ENCODE data around the gene GALNT18.

GALNT18 gene

DNA sequence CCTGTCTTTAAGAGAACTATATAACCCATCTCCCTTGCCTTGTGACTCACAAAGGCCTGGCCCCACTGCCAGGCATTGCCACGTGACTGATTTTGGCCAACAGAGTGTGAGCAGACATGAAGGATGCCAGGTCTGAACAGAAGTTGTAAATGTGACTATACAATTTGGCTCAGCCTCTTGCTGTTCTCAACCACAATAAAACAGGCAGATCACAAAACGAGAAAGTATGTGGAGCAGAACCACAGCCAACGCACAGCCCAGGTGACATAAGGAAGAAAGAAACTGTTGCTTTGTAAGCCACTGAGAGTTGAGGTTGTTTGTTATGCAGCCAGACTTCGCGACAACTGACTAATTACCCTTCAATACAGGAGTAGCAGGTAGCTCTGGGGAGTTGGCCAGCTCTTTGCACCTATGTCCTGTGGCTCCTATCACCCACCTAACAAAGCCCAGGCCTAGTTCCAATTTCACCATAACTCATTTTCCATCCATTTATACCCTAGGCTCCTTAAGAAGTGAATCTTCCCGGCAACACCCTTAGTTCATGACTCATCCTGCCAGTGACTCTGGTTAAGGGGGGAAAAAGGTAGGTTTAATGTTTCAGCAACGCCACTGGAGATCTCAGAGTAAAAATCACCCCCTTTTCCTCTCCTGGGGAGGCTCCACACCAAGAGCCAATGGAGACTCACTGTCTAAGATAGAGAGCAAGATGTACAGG, 53.7 kb downstream of the GALNT18 start:
- H2AFZ ChIP-seq (ENCODE audit: low read length, unreplicated experiment) = no peak overlapping the region
- H3K27me3 ChIP-seq (ENCODE audit: insufficient read depth, low read length) = peaks cover 17% of the 10 kb centered on the region; the same call in 1 of the 2 replicates
- no peaks in the 10 kb centered on the region for H3K79me2 ChIP-seq (ENCODE audit: control insufficient read depth, insufficient read depth, low read length, unreplicated experiment)
- no peaks in the 10 kb centered on the region for H3K36me3 ChIP-seq (ENCODE audit: insufficient read depth, low read length)
- no peak overlapping the region for H3K4me3 ChIP-seq (ENCODE audit: low read depth, low read length)
- H3K27ac ChIP-seq (ENCODE audit: low read depth, low read length) = no peak overlapping the region
- peaks cover 12% of the 10 kb centered on the region for H3K4me1 ChIP-seq (ENCODE audit: control insufficient read depth, insufficient read depth, low read length, unreplicated experiment)

DNA sequence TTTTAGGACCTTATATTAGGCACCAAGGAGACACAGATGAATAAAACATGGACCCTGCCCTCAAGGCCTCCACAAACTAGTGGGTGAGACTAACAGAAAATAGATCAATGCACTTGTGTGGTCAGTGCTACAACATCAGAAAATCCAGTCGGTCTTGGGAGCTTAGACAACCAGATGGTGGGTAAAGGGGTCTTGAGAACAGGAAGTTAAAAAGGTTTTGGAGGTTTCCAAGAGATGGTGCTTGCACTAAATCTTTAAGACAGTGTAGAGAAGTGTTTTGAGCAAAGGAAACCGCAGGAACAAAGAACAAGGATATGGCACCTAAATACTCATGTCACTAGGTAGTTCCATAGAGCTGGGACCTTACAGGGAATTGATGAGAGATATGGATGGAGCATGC, 56.2 kb downstream of the GALNT18 start:
- Histone ChIP-seq H3K79me2 (ENCODE audit: control insufficient read depth, insufficient read depth, low read length, unreplicated experiment) (no peaks in the 10 kb centered on the region), H3K27ac (ENCODE audit: low read depth, low read length) (no peak overlapping the region), H2AFZ (ENCODE audit: low read length, unreplicated experiment) (no peak overlapping the region), H3K4me1 (ENCODE audit: control insufficient read depth, insufficient read depth, low read length, unreplicated experiment) (peaks cover 12% of the 10 kb centered on the region), H3K27me3 (ENCODE audit: insufficient read depth, low read length) (peaks cover 17% of the 10 kb centered on the region; the same call in 1 of the 2 replicates), H3K4me3 (ENCODE audit: low read depth, low read length) (no peak overlapping the region), H3K36me3 (ENCODE audit: insufficient read depth, low read length) (no peaks in the 10 kb centered on the region)

DNA sequence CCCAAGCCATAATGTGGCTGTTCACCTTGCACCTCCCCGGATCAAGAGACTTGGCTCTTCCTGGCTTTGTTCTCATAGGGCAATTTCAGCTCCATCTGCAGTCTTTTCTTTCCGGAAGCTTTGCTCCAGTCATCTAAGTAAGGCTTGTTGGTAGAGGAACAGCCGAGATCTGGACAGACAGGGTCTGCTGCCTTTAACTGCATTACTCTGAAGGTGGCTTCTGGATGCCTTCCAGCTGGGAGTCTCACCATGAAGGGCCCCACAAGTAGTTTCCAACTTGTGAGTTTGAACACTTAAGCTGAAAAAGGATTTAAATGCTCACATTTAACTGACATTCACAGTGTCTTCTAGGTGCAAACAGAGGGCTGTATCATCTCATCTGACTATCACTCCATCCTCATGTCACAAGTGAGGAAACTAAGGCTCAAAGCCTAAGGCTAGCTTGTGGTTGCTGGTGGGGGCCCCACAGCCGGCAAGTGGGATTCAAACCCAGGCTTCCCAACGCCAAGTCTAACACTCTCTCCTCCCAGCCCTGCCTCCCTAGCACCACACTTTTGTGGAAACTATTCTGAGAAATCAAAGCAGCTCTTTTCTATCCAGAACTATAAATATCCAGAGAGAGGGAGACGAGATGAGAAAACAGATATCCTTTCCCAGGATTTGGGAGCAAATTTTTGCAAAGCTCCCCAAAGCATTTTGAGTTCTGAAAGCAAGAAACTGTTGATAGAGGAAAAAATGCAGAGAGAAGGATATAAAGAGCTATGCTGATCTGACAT, 58.4 kb downstream of the GALNT18 start:
- Histone ChIP-seq H3K27me3 (ENCODE audit: insufficient read depth, low read length) (peaks cover 17% of the 10 kb centered on the region; the same call in 1 of the 2 replicates), H2AFZ (ENCODE audit: low read length, unreplicated experiment) (no peak overlapping the region), H3K4me3 (ENCODE audit: low read depth, low read length) (no peak overlapping the region), H3K27ac (ENCODE audit: low read depth, low read length) (no peak overlapping the region), H3K4me1 (ENCODE audit: control insufficient read depth, insufficient read depth, low read length, unreplicated experiment) (peaks cover 2% of the 10 kb centered on the region), H3K36me3 (ENCODE audit: insufficient read depth, low read length) (no peaks in the 10 kb centered on the region), H3K79me2 (ENCODE audit: control insufficient read depth, insufficient read depth, low read length, unreplicated experiment) (no peaks in the 10 kb centered on the region)

GRCh38 chr11:11561991-11562390, 59.8 kb downstream of the GALNT18 start:
- H3K4me1 ChIP-seq (ENCODE audit: control insufficient read depth, insufficient read depth, low read length, unreplicated experiment) = no peaks in the 10 kb centered on the region
- no peaks in the 10 kb centered on the region for H3K36me3 ChIP-seq (ENCODE audit: insufficient read depth, low read length)
- H2AFZ ChIP-seq (ENCODE audit: low read length, unreplicated experiment) = no peak overlapping the region
- no peaks in the 10 kb centered on the region for H3K79me2 ChIP-seq (ENCODE audit: control insufficient read depth, insufficient read depth, low read length, unreplicated experiment)
- H3K27me3 ChIP-seq (ENCODE audit: insufficient read depth, low read length) = peaks cover 20% of the 10 kb centered on the region
- H3K27ac ChIP-seq (ENCODE audit: low read depth, low read length) = no peak overlapping the region
- H3K4me3 ChIP-seq (ENCODE audit: low read depth, low read length) = no peak overlapping the region

DNA sequence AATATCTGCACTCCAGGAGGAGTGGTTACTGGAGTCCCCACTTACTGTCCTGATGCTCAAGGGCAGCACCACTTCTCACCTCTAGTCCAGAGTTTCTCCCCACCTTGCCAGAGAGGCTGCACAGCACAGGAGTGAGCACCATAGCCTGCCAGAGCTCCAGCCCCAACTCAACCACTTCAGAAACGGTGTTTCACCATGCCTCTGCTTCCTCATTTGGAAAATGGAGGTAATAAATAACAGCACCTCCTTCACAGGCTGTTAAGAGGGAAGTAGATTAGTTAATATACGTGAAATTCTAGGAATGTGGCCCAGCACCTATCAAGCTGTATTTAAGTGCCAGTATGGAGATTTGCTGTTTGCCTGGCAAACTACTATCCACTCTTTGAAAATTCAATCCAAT, 63.0 kb downstream of the GALNT18 start:
- Histone ChIP-seq H3K4me1 (ENCODE audit: control insufficient read depth, insufficient read depth, low read length, unreplicated experiment) (no peaks in the 10 kb centered on the region), H3K27me3 (ENCODE audit: insufficient read depth, low read length) (peaks cover 31% of the 10 kb centered on the region), H3K36me3 (ENCODE audit: insufficient read depth, low read length) (no peaks in the 10 kb centered on the region), H2AFZ (ENCODE audit: low read length, unreplicated experiment) (no peak overlapping the region), H3K27ac (ENCODE audit: low read depth, low read length) (no peak overlapping the region), H3K79me2 (ENCODE audit: control insufficient read depth, insufficient read depth, low read length, unreplicated experiment) (no peaks in the 10 kb centered on the region), H3K4me3 (ENCODE audit: low read depth, low read length) (no peak overlapping the region)

GRCh38 chr11:11558396-11558795, 63.4 kb downstream of the GALNT18 start:
- no peak overlapping the region for H3K4me3 ChIP-seq (ENCODE audit: low read depth, low read length)
- H2AFZ ChIP-seq (ENCODE audit: low read length, unreplicated experiment) = no peak overlapping the region
- H3K4me1 ChIP-seq (ENCODE audit: control insufficient read depth, insufficient read depth, low read length, unreplicated experiment) = no peaks in the 10 kb centered on the region
- no peak overlapping the region for H3K27ac ChIP-seq (ENCODE audit: low read depth, low read length)
- H3K79me2 ChIP-seq (ENCODE audit: control insufficient read depth, insufficient read depth, low read length, unreplicated experiment) = no peaks in the 10 kb centered on the region
- peaks cover 27% of the 10 kb centered on the region for H3K27me3 ChIP-seq (ENCODE audit: insufficient read depth, low read length)
- no peaks in the 10 kb centered on the region for H3K36me3 ChIP-seq (ENCODE audit: insufficient read depth, low read length)

- Histone ChIP-seq H3K4me1 (ENCODE audit: control insufficient read depth, insufficient read depth, low read length, unreplicated experiment) (no peaks in the 10 kb centered on the region), H3K4me3 (ENCODE audit: low read depth, low read length) (no peak overlapping the region), H3K27me3 (ENCODE audit: insufficient read depth, low read length) (peaks cover 36% of the 10 kb centered on the region), H3K27ac (ENCODE audit: low read depth, low read length) (no peak overlapping the region), H3K79me2 (ENCODE audit: control insufficient read depth, insufficient read depth, low read length, unreplicated experiment) (no peaks in the 10 kb centered on the region), H2AFZ (ENCODE audit: low read length, unreplicated experiment) (no peak overlapping the region), H3K36me3 (ENCODE audit: insufficient read depth, low read length) (no peaks in the 10 kb centered on the region)
Observed at GRCh38 chr11:11555208-11555607, 66.6 kb downstream of the GALNT18 start.

- Histone ChIP-seq H3K4me1 (ENCODE audit: control insufficient read depth, insufficient read depth, low read length, unreplicated experiment) (no peaks in the 10 kb centered on the region), H3K27me3 (ENCODE audit: insufficient read depth, low read length) (peaks cover 36% of the 10 kb centered on the region), H3K4me3 (ENCODE audit: low read depth, low read length) (no peak overlapping the region), H3K27ac (ENCODE audit: low read depth, low read length) (no peak overlapping the region), H3K36me3 (ENCODE audit: insufficient read depth, low read length) (no peaks in the 10 kb centered on the region), H2AFZ (ENCODE audit: low read length, unreplicated experiment) (no peak overlapping the region), H3K79me2 (ENCODE audit: control insufficient read depth, insufficient read depth, low read length, unreplicated experiment) (no peaks in the 10 kb centered on the region)
Observed at GRCh38 chr11:11553573-11553972, 68.2 kb downstream of the GALNT18 start.

DNA sequence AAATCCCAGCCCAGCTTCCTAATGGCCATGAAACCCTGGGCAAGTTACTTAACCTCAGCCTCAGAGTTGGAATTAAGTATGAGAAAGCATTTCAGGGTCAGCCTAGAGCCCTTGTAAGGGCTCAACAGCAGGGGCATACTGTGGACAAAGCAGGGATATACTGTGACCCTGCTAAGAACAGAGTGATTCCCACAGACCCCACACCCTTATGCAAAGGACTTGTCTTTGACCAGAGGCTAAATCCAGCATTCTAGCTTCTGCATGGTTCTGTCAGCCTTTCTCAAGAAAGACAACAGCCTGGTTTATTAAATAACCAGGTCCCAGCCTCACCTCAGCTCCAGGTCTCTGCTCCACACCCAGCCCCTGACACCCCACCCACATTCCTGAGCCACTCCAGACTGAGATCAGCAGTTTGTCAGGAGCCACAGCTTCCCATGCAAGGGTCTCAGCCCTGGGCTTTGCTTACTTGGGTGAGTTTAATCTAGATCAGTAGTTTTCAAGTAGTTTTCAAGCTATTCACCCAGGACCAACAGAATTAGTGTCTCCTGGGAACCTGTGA, 69.2 kb downstream of the GALNT18 start:
- Histone ChIP-seq H3K27me3 (ENCODE audit: insufficient read depth, low read length) (peaks cover 32% of the 10 kb centered on the region), H3K4me3 (ENCODE audit: low read depth, low read length) (no peak overlapping the region), H3K4me1 (ENCODE audit: control insufficient read depth, insufficient read depth, low read length, unreplicated experiment) (no peaks in the 10 kb centered on the region), H3K36me3 (ENCODE audit: insufficient read depth, low read length) (no peaks in the 10 kb centered on the region), H2AFZ (ENCODE audit: low read length, unreplicated experiment) (no peak overlapping the region), H3K79me2 (ENCODE audit: control insufficient read depth, insufficient read depth, low read length, unreplicated experiment) (no peaks in the 10 kb centered on the region), H3K27ac (ENCODE audit: low read depth, low read length) (no peak overlapping the region)

DNA sequence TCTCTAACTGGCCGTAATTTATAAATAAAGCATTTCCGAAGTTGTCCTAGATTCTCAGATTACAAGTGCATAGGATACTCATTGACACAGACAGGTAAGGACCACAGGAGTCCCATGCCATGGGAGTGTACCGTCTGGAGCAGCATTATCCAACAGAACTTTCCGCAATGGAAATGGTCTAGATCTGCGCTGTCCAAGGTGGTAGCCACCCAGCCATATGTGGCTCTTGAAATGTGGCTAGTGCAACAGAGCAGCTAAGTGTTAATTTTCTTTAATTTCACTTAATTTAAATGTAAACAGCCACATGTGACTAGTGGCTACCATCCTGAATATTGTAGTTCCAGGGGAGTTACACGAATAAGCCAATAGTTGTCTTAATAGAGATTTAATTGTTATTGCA, 71.3 kb downstream of the GALNT18 start:
- Histone ChIP-seq H3K36me3 (ENCODE audit: insufficient read depth, low read length) (no peaks in the 10 kb centered on the region), H3K4me3 (ENCODE audit: low read depth, low read length) (no peak overlapping the region), H3K79me2 (ENCODE audit: control insufficient read depth, insufficient read depth, low read length, unreplicated experiment) (no peaks in the 10 kb centered on the region), H3K27ac (ENCODE audit: low read depth, low read length) (no peak overlapping the region), H3K4me1 (ENCODE audit: control insufficient read depth, insufficient read depth, low read length, unreplicated experiment) (no peaks in the 10 kb centered on the region), H3K27me3 (ENCODE audit: insufficient read depth, low read length) (peaks cover 24% of the 10 kb centered on the region), H2AFZ (ENCODE audit: low read length, unreplicated experiment) (no peak overlapping the region)
